ENCODE data around the gene NKAIN4. TPM values are rescaled to one million over a fixed set of nuclear protein-coding genes. Genes with fewer than 3 reads are reported as not detected.

Gene NKAIN4
- polyA plus RNA-seq, 1 donor (not counting 4 experiments of a cell fraction or from before 2014, with no cell fraction given): not detected

DNA sequence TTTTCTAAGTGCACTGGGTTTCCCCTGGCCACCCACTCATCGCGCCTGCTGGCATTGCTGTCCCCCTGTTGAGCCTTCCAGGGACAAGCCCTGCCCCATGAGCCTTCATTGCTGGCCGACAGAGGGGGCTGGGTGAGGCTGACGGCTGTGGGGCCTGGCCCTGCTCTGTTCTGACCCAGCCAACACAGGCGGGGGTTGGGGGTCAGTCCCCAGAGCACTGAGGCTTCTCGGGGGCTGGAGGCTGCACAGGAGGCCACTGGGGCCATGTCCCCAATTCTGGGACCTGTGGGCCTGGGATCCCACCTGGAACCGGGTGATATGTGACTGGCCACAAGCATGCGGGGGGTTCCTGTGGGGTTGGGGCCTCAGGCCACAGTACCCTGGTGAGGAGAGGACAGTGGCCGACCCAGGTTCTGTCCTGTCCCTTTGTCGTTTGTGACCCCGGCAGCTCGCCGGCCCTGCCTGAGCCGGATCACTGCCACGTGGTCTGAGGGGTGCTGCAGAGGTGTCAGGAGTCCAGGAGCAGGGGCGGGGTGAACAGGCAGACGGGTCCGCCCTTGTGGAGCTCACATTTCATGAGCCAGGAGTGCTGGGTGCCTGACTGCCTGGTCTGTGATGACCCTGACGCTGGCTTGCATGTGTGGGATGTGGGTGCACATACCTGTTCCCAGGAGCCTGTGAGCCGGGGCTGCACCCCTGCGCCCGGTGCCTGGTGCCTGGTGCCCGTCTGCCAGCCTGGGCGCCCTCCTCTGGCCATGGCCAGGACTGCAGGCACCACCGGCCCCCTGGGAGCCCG, 36.6 kb upstream of the NKAIN4 start:
- Histone ChIP-seq H3K27ac (ENCODE audit: control insufficient read depth, insufficient read depth, low read length) (no peak overlapping the region), H3K9me3 (ENCODE audit: control insufficient read depth, low read depth, low read length) (no peaks in the 10 kb centered on the region), H3K9ac (ENCODE audit: control insufficient read depth, extremely low read depth, insufficient read depth, low read length) (no peak overlapping the region), H2AFZ (ENCODE audit: control insufficient read depth, low read length) (no peak overlapping the region), H3K9me1 (ENCODE audit: control insufficient read depth, extremely low read depth, insufficient read depth, low read length) (no peaks in the 10 kb centered on the region), H3K27me3 (ENCODE audit: control insufficient read depth, extremely low read depth, insufficient read depth, low read length) (peaks cover 18% of the 10 kb centered on the region), H3K79me2 (ENCODE audit: control insufficient read depth, insufficient read depth, low read length) (no peaks in the 10 kb centered on the region), H3K36me3 (ENCODE audit: control insufficient read depth in 2 of 2, extremely low read depth in 1 of 2, insufficient read depth in 2 of 2, low read length in 2 of 2) (peaks cover 14 to 17% of the 10 kb centered on the region in 2 experiments), H3K4me1 (ENCODE audit: control insufficient read depth, extremely low read depth, insufficient read depth, low read length) (no peaks in the 10 kb centered on the region), H4K20me1 (ENCODE audit: control insufficient read depth, extremely low read depth, insufficient read depth, low read length) (peaks cover 5% of the 10 kb centered on the region), H3K4me3 (ENCODE audit: control insufficient read depth in 2 of 3, extremely low read depth in 1 of 3, insufficient read depth in 2 of 3, low read depth in 1 of 3, low read length in 3 of 3) (no peak overlapping the region), H3K4me2 (ENCODE audit: control insufficient read depth, extremely low read depth, insufficient read depth, low read depth, low read length) (no peak overlapping the region)
- dilution Hi-C loops (cut with MboI; ENCODE audit: extremely low pct_ligation_motif_present, low sequenced_read_pairs): no loop called here
- DNase-seq (ENCODE audit: low read depth, low spot score): no peak
- no peak for FAIRE-seq
- TF ChIP-seq, protein P1, sequence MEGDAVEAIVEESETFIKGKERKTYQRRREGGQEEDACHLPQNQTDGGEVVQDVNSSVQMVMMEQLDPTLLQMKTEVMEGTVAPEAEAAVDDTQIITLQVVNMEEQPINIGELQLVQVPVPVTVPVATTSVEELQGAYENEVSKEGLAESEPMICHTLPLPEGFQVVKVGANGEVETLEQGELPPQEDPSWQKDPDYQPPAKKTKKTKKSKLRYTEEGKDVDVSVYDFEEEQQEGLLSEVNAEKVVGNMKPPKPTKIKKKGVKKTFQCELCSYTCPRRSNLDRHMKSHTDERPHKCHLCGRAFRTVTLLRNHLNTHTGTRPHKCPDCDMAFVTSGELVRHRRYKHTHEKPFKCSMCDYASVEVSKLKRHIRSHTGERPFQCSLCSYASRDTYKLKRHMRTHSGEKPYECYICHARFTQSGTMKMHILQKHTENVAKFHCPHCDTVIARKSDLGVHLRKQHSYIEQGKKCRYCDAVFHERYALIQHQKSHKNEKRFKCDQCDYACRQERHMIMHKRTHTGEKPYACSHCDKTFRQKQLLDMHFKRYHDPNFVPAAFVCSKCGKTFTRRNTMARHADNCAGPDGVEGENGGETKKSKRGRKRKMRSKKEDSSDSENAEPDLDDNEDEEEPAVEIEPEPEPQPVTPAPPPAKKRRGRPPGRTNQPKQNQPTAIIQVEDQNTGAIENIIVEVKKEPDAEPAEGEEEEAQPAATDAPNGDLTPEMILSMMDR (optimal IDR thresholded peaks at IDR 0.05 in 1 of 3, IDR thresholded peaks at IDR 0.05 in 1 of 3, conservative IDR thresholded peaks at IDR 0.05 in 1 of 3; ENCODE audit: extremely low read depth in 1 of 3, insufficient read depth in 2 of 3, low read length in 3 of 3): peak; percentile 47 to 86 (median 78)
- no peak for TF ChIP-seq EZH2 (IDR thresholded peaks at IDR 0.05; ENCODE audit: low read length)

DNA sequence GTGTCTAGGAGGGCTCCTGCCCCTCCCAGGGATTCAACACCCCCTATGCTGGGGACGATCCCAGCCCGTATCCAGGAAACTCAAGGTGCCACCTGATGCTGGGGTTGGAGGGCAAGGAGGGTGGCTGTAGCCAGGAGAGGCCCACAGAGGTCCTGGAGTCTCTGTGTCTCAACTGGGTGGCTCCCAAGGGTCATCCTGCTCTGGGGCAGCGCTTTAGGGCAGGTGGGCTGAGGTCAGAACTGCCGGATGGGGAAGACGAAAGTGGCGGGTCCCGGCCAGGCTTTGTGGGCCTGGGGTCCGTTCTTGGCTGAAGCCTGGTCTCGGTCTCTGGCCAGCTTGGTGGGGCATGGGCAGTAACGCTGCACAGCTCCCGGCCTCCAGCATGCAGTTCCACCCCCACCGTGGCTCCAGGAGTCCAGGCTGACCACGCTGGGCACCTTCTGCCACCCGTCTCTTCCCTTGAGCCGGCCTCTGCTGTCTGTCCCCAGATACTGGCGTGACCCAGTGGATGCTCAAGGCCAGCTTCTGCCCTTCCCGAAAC, 35.9 kb upstream of the NKAIN4 start:
- H3K36me3 ChIP-seq (ENCODE audit: control insufficient read depth in 2 of 2, extremely low read depth in 1 of 2, insufficient read depth in 2 of 2, low read length in 2 of 2): peaks cover 14 to 19% of the 10 kb centered on the region in 2 experiments
- no peak overlapping the region for H3K27ac ChIP-seq (ENCODE audit: control insufficient read depth, insufficient read depth, low read length)
- no peak overlapping the region for H2AFZ ChIP-seq (ENCODE audit: control insufficient read depth, low read length)
- no peaks in the 10 kb centered on the region for H3K79me2 ChIP-seq (ENCODE audit: control insufficient read depth, insufficient read depth, low read length)
- no peaks in the 10 kb centered on the region for H3K9me3 ChIP-seq (ENCODE audit: control insufficient read depth, low read depth, low read length)
- no peaks in the 10 kb centered on the region for H3K4me1 ChIP-seq (ENCODE audit: control insufficient read depth, extremely low read depth, insufficient read depth, low read length)
- FAIRE-seq (no peak), DNase-seq (ENCODE audit: low read depth, low spot score) (no peak)
- no peaks in the 10 kb centered on the region for H3K9me1 ChIP-seq (ENCODE audit: control insufficient read depth, extremely low read depth, insufficient read depth, low read length)
- H3K9ac ChIP-seq (ENCODE audit: control insufficient read depth, extremely low read depth, insufficient read depth, low read length): no peak overlapping the region
- dilution Hi-C loops (cut with MboI; ENCODE audit: extremely low pct_ligation_motif_present, low sequenced_read_pairs): no loop called here
- peaks cover 12% of the 10 kb centered on the region for H3K27me3 ChIP-seq (ENCODE audit: control insufficient read depth, extremely low read depth, insufficient read depth, low read length)
- no peak overlapping the region for H3K4me3 ChIP-seq (ENCODE audit: control insufficient read depth in 2 of 3, extremely low read depth in 1 of 3, insufficient read depth in 2 of 3, low read depth in 1 of 3, low read length in 3 of 3)
- H3K4me2 ChIP-seq (ENCODE audit: control insufficient read depth, extremely low read depth, insufficient read depth, low read depth, low read length): no peak overlapping the region
- TF ChIP-seq, protein P1 (optimal IDR thresholded peaks at IDR 0.05 in 1 of 3, IDR thresholded peaks at IDR 0.05 in 1 of 3, conservative IDR thresholded peaks at IDR 0.05 in 1 of 3; ENCODE audit: extremely low read depth in 1 of 3, insufficient read depth in 2 of 3, low read length in 3 of 3): no peak
- peaks cover 5% of the 10 kb centered on the region for H4K20me1 ChIP-seq (ENCODE audit: control insufficient read depth, extremely low read depth, insufficient read depth, low read length)

Data from keratinocyte (primary cell).